Measurements from ENCODE around the gene DAAM1. TPM values are rescaled to one million over a fixed set of nuclear protein-coding genes. Genes with fewer than 3 reads are reported as not detected.

Gene DAAM1
- polyA plus RNA-seq, 2 of the 4 experiments (the other 2 are of a cell fraction): 6.8 to 10.8 TPM

GRCh38 chr14:59239022-59239421, 50.6 kb downstream of the DAAM1 start:
- no peaks in the 10 kb centered on the region for H3K4me1 ChIP-seq
- no peak overlapping the region for H3K4me2 ChIP-seq
- no peak overlapping the region for H3K27ac ChIP-seq
- TF ChIP-seq FOXS1 (CRISPR knock-in tag; IDR thresholded peaks at IDR 0.05): no peak
- no peak for TF ChIP-seq CHD2 (IDR thresholded peaks at IDR 0.05; ENCODE audit: low read length, partially characterized antibody)
- TF ChIP-seq NFE2L2 (conservative IDR thresholded peaks at IDR 0.05; ENCODE audit: low read length): no peak
- TF ChIP-seq RCOR1 (IDR thresholded peaks at IDR 0.05; ENCODE audit: low read depth, low read length): no peak
- no peak for TF ChIP-seq CBX2 (IDR thresholded peaks at IDR 0.05; ENCODE audit: borderline replicate concordance, low read depth)
- no peak for TF ChIP-seq EHF (CRISPR knock-in tag; IDR thresholded peaks at IDR 0.05)
- no peak for TF ChIP-seq E2F6 (IDR thresholded peaks at IDR 0.05; ENCODE audit: borderline replicate concordance, low read depth)
- TF ChIP-seq GATA3 (IDR thresholded peaks at IDR 0.05; ENCODE audit: borderline replicate concordance): no peak
- no peak for TF ChIP-seq PBX3 (IDR thresholded peaks at IDR 0.05)
- no peak for TF ChIP-seq EHMT2 (IDR thresholded peaks at IDR 0.05; ENCODE audit: low read depth)
- FAIRE-seq: no peak
- H3K9me3 ChIP-seq: no peaks in the 10 kb centered on the region
- no peak for DNase-seq (ENCODE audit: low read depth in 1 of 2, low spot score in 1 of 2)
- ChIA-PET POLR2A (no interaction called here), CTCF (interaction anchor here (0.6 to 0.9 kb wide), 3 partner anchors 9 to 67 kb away, joined by 3 read pairs; no protein-coding TSS in a partner anchor)
- ATAC-seq: no peak
- no peak overlapping the region for H3K4me3 ChIP-seq

GRCh38 chr14:59240356-59240755, 51.9 kb downstream of the DAAM1 start:
- no peak for FAIRE-seq
- no peak for ATAC-seq
- no peaks in the 10 kb centered on the region for H3K9me3 ChIP-seq
- H3K4me2 ChIP-seq: no peak overlapping the region
- no peak for DNase-seq (ENCODE audit: low read depth in 1 of 2, low spot score in 1 of 2)
- CTCF ChIA-PET: no interaction called here
- H3K27ac ChIP-seq: no peak overlapping the region
- no peak overlapping the region for H3K4me3 ChIP-seq
- TF ChIP-seq CTCF (IDR thresholded peaks at IDR 0.05) (no peak), SMC3 (IDR thresholded peaks at IDR 0.05) (no peak), CBX8 (IDR thresholded peaks at IDR 0.05) (no peak), EHMT2 (IDR thresholded peaks at IDR 0.05; ENCODE audit: low read depth) (no peak), ZSCAN20 (CRISPR knock-in tag; IDR thresholded peaks at IDR 0.05) (no peak), NFE2L2 (conservative IDR thresholded peaks at IDR 0.05; ENCODE audit: low read length) (no peak), REST (IDR thresholded peaks at IDR 0.05) (no peak), POLR2AphosphoS2 (conservative IDR thresholded peaks at IDR 0.05; ENCODE audit: low read length) (no peak), FOSL2 (IDR thresholded peaks at IDR 0.05) (no peak), FOSL2 (CRISPR knock-in tag; IDR thresholded peaks at IDR 0.05) (no peak), HES2 (IDR thresholded peaks at IDR 0.05) (no peak), MAX (IDR thresholded peaks at IDR 0.05) (no peak), CHD2 (IDR thresholded peaks at IDR 0.05; ENCODE audit: low read length, partially characterized antibody) (no peak)
- 88% methylated on average over 2 of the region's 2 CpGs for WGBS (ENCODE audit: missing lambda C conversion rate)
- POLR2A ChIA-PET: no interaction called here
- H3K4me1 ChIP-seq: no peaks in the 10 kb centered on the region

Data from A549 (cell line).